ENCODE data around the gene APOLD1. TPM values are rescaled to one million over a fixed set of nuclear protein-coding genes. Genes with fewer than 3 reads are reported as not detected.
A peak's percentile ranks its signal among the peaks of the same experiment; 100 is the strongest.
"Not testable (repeated sequence)": the region's sequence is repeated elsewhere in the genome, so short reads cannot be mapped to it uniquely, and the experiment has no call there.

The APOLD1 gene
- total and polyA plus RNA-seq, 4 donors = 1.4 to 5.1 (median 2.6) TPM

DNA sequence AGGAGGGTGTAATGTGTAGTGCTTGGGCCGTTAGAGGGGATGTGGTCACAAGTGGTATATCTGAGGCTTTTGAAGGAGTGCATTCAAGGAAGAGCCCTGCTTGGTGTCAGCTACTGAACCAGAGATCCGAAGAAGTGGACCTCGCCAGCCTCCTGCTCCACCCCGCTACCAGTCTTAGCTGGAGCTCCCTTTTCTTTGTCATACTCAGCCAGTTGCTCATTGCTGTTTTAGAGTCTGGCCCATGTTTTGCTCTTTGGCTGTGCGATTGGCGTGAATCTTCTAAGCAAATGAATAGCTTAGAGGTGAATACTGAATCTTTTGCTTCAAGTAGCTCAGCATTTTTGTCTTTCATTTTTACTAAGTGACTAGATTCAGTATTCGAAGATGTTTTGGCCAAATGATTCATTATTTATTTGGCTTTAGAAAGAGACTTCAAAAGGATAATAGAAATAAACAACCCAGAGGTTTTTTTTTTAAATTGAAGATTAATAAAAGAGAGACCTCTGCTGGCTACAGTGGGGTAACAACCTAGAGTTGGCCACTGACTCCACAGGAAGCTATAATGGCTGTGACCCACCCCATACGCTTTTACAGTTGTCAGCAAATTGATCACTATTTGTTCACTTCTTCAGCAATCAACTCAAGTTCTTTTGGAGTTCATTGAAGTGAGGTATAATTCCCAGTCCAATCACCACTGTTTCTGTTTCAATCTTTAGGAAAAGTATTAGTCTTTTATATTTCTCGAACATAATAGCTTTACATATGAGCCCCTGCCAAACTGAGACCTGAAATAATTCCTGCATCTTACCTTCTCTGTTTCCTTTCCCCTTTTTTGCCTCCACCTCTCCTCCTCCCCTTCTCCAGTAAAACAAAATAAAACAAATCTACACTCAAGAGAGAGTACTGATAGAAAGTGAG lies 48.4 kb upstream of the APOLD1 start:
- Histone ChIP-seq H3K27me3 (ENCODE audit: control insufficient read depth in 4 of 4, insufficient read depth in 4 of 4, low read length in 3 of 4) (no peaks in the 10 kb centered on the region), H3K36me3 (ENCODE audit: control insufficient read depth in 4 of 4, insufficient read depth in 3 of 4, low read depth in 1 of 4, low read length in 3 of 4) (no peaks in the 10 kb centered on the region), H3K4me1 (ENCODE audit: control insufficient read depth in 4 of 4, insufficient read depth in 4 of 4, low read length in 3 of 4) (peaks cover 0 to 8% (median 0%) of the 10 kb centered on the region in 4 donors), H3K27ac (ENCODE audit: low read depth in 1 of 2, low read length in 2 of 2) (peak overlapping the region in 1 of 2 donors; percentile 37), H3K9ac (ENCODE audit: low read depth in 1 of 2, low read length in 2 of 2) (no peak overlapping the region), H3K4me3 (ENCODE audit: low read depth in 1 of 3, low read length in 3 of 3) (no peak overlapping the region), H3K9me3 (ENCODE audit: control insufficient read depth in 4 of 4, low read length in 3 of 4) (no peaks in the 10 kb centered on the region)
- 59% methylated on average over 9 of the region's 9 CpGs for WGBS
- TF ChIP-seq SP1 (IDR thresholded peaks at IDR 0.05) (no peak), JUND (IDR thresholded peaks at IDR 0.05) (no peak), HNF4G (IDR thresholded peaks at IDR 0.05) (no peak), YY1 (IDR thresholded peaks at IDR 0.05) (peak; percentile 11), ATF3 (IDR thresholded peaks at IDR 0.05) (no peak), CTCF (IDR thresholded peaks at IDR 0.05; ENCODE audit: low read depth, low read length, missing input control) (peak; percentile 58), GABPA (IDR thresholded peaks at IDR 0.05 in 1 of 2, conservative IDR thresholded peaks at IDR 0.05 in 1 of 2) (no peak), RAD21 (IDR thresholded peaks at IDR 0.05) (peak; percentile 67), MAX (IDR thresholded peaks at IDR 0.05) (no peak), FOXA1 (IDR thresholded peaks at IDR 0.05) (no peak), TAF1 (conservative IDR thresholded peaks at IDR 0.05) (no peak), REST (IDR thresholded peaks at IDR 0.05) (no peak)
- TF ChIP-seq, protein P1, sequence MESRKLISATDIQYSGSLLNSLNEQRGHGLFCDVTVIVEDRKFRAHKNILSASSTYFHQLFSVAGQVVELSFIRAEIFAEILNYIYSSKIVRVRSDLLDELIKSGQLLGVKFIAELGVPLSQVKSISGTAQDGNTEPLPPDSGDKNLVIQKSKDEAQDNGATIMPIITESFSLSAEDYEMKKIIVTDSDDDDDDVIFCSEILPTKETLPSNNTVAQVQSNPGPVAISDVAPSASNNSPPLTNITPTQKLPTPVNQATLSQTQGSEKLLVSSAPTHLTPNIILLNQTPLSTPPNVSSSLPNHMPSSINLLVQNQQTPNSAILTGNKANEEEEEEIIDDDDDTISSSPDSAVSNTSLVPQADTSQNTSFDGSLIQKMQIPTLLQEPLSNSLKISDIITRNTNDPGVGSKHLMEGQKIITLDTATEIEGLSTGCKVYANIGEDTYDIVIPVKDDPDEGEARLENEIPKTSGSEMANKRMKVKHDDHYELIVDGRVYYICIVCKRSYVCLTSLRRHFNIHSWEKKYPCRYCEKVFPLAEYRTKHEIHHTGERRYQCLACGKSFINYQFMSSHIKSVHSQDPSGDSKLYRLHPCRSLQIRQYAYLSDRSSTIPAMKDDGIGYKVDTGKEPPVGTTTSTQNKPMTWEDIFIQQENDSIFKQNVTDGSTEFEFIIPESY (IDR thresholded peaks at IDR 0.05) = no peak
- DNase-seq (ENCODE audit: low spot score) = no peak

DNA sequence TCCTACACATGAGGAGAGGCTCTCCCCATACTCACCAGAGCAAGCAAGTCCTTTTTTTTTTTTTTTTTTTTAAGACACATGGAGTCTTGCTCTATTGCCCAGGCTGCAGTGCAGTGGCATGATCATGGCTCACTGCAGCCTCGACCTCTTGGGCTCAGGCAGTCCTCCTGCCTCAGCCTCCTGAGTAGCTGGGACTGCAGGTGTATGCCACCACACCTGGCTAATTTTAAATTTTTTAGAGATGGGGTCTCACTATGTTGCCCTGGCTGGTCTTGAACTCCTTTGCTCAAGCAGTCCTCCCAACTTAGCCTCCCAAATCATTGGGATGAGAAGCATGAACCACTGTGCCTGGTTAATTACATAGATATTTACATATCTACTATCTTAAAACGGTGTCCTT lies 47.3 kb upstream of the APOLD1 start:
- not testable (repeated sequence) for H3K27ac ChIP-seq (ENCODE audit: low read depth in 1 of 2, low read length in 2 of 2); H3K9me3 ChIP-seq (ENCODE audit: control insufficient read depth in 4 of 4, low read length in 3 of 4); H3K36me3 ChIP-seq (ENCODE audit: control insufficient read depth in 4 of 4, insufficient read depth in 3 of 4, low read depth in 1 of 4, low read length in 3 of 4); H3K4me1 ChIP-seq (ENCODE audit: control insufficient read depth in 4 of 4, insufficient read depth in 4 of 4, low read length in 3 of 4); H3K4me3 ChIP-seq (ENCODE audit: low read depth in 1 of 3, low read length in 3 of 3); H3K9ac ChIP-seq (ENCODE audit: low read depth in 1 of 2, low read length in 2 of 2); DNase-seq (ENCODE audit: low spot score); H3K27me3 ChIP-seq (ENCODE audit: control insufficient read depth in 4 of 4, insufficient read depth in 4 of 4, low read length in 3 of 4)
- 91% methylated on average over 2 of the region's 2 CpGs for WGBS

All from liver (tissue), 9 donors.